Panc1 (cell line): ENCODE data around the gene NOTO. TPM values are rescaled to one million over a fixed set of nuclear protein-coding genes. Genes with fewer than 3 reads are reported as not detected.

Experiments used
- ATAC-seq: fragments of 200-7000 bp; cut with Tn5 transposase; 2 replicates; pipeline ENCODE4 v1.9.1; 2020; ENCODE audit warnings: mild to moderate bottlenecking, moderate library complexity
- BruUV-seq: library from RNA; stranded (reverse); fragments of 400-500 nt; replicated peaks from 2 replicates; lab custom pipeline; 2021; lab: Mats Ljungman, UMichigan
- CTCF ChIA-PET: fragments of 300-600 bp; sonication (Branson Sonifier 250); formaldehyde crosslinking; loops from one replicate; lab custom pipeline; 2022; ENCODE audit warnings: antibody characterized with exemption; lab: Charles Lee
- POLR2A ChIA-PET: fragments of 300-600 bp; sonication (Branson Sonifier 250); formaldehyde crosslinking; loops from one replicate; lab custom pipeline; 2022; ENCODE audit warnings: antibody characterized with exemption; lab: Charles Lee
- DNase-seq: peaks from one replicate; pipeline ENCODE4 v3.0.0-alpha.2; 2010; ENCODE audit warnings: low read depth, low spot score
- H3K27ac ChIP-seq: 2 replicates; pipeline ENCODE4 v1.5.1; 2011; ENCODE audit warnings: mild to moderate bottlenecking, low read length, inconsistent platforms
- H3K27me3 ChIP-seq: fragments of 200-500 bp; sonication (Bioruptor generic); 2 replicates; pipeline ENCODE4 v1.6.0; 2014; ENCODE audit warnings: low read length, inconsistent platforms; ENCODE audit not compliant: control insufficient read depth, insufficient read depth
- H3K36me3 ChIP-seq: fragments of 200-500 bp; sonication (Bioruptor generic); 2 replicates; pipeline ENCODE4 v1.5.1; 2014; ENCODE audit warnings: inconsistent platforms, mild to moderate bottlenecking, low read length, moderate library complexity; ENCODE audit not compliant: control insufficient read depth, insufficient read depth
- H3K4me1 ChIP-seq: 2 replicates; pipeline ENCODE4 v1.5.1; 2011; ENCODE audit warnings: inconsistent platforms, mild to moderate bottlenecking, low read length, moderate library complexity; ENCODE audit not compliant: control insufficient read depth, insufficient read depth
- H3K4me3 ChIP-seq, 2 experiments: 2 replicates each; pipeline ENCODE4 v1.5.1; 2011 to 2012; ENCODE audit warnings: low read depth in 2 of 2, low read length in 2 of 2, mild to moderate bottlenecking in 2 of 2, inconsistent platforms in 1 of 2, moderate library complexity in 1 of 2
- H3K9me3 ChIP-seq: fragments of 200-500 bp; sonication (Bioruptor generic); 2 replicates; pipeline ENCODE4 v1.5.1; 2014; ENCODE audit warnings: low read depth, mild to moderate bottlenecking, inconsistent platforms, low read length, moderate library complexity; ENCODE audit not compliant: control insufficient read depth, insufficient read depth
- POLR2AphosphoS5 ChIP-seq: IDR thresholded peaks from 2 replicates; pipeline ENCODE4 v1.6.1; 2012; ENCODE audit warnings: mild to moderate bottlenecking, low read depth, low read length, moderate library complexity
- REST ChIP-seq, 2 experiments: IDR thresholded peaks; 2 replicates each; pipeline ENCODE4 v1.6.1; 2011 to 2012; ENCODE audit warnings: low read depth in 2 of 2, control low read depth in 1 of 2, low read length in 1 of 2, mild to moderate bottlenecking in 1 of 2, moderate library complexity in 1 of 2; ENCODE audit not compliant: insufficient read depth in 1 of 2
- SIN3A ChIP-seq: IDR thresholded peaks from 2 replicates; pipeline ENCODE4 v1.6.1; 2012; ENCODE audit warnings: low read depth, mild to moderate bottlenecking, low read length, moderate library complexity, borderline replicate concordance; ENCODE audit not compliant: insufficient read depth
- TCF7L2 ChIP-seq: IDR thresholded peaks from 2 replicates; pipeline ENCODE4 v1.6.1; 2011; ENCODE audit warnings: mild to moderate bottlenecking, low read depth, low read length, inconsistent platforms
- in situ Hi-C: cut with HindIII; loops from 2 replicates; pipeline ENCODE4 v1.10.0; 2016; ENCODE audit warnings: low sequenced_read_pairs, low pct_unique_long_range_greater_than_20kb
- intact Hi-C: fragments of 100-400 bp; cut with micrococcal nuclease; formaldehyde crosslinking; loops from one replicate; pipeline ENCODE4 v1.10.0; 2022; ENCODE audit not compliant: unreplicated experiment
- total RNA-seq: library from RNA; stranded (reverse); gene quantifications from one replicate; pipeline ENCODE4 v1.2.1, GENCODE V29; 2021; ENCODE audit not compliant: unreplicated experiment
- TF ChIP-seq, protein P1 (sequence below): fragments of 450-650 bp; IDR thresholded peaks from 2 replicates; pipeline ENCODE4 v1.5.1; 2017; ENCODE audit warnings: mild to moderate bottlenecking

The NOTO gene
- total RNA-seq, 1 experiment from 2014 or later, result 0.08 TPM

- Histone ChIP-seq H3K4me1 (no peaks in the 10 kb centered on the region), H3K27ac (no peak overlapping the region), H3K4me3 (no peak overlapping the region), H3K27me3 (no peaks in the 10 kb centered on the region), H3K36me3 (no peaks in the 10 kb centered on the region), H3K9me3 (no peaks in the 10 kb centered on the region)
- intact Hi-C loops (no loop called here), in situ Hi-C loops (no loop called here)
- ChIA-PET POLR2A (interaction anchor here (1.1 kb wide), 1 partner anchor 37 kb away, joined by 4 read pairs; no protein-coding TSS in a partner anchor), CTCF (no interaction called here)
- ATAC-seq (peak; percentile 28), DNase-seq (no peak)
- TF ChIP-seq TCF7L2 (no peak), SIN3A (no peak), POLR2AphosphoS5 (no peak), REST (IDR thresholded peaks at IDR 0.05; ENCODE audit: insufficient read depth in 1 of 2, low read depth in 2 of 2, low read length in 1 of 2) (no peak)
- TF ChIP-seq, protein P1, sequence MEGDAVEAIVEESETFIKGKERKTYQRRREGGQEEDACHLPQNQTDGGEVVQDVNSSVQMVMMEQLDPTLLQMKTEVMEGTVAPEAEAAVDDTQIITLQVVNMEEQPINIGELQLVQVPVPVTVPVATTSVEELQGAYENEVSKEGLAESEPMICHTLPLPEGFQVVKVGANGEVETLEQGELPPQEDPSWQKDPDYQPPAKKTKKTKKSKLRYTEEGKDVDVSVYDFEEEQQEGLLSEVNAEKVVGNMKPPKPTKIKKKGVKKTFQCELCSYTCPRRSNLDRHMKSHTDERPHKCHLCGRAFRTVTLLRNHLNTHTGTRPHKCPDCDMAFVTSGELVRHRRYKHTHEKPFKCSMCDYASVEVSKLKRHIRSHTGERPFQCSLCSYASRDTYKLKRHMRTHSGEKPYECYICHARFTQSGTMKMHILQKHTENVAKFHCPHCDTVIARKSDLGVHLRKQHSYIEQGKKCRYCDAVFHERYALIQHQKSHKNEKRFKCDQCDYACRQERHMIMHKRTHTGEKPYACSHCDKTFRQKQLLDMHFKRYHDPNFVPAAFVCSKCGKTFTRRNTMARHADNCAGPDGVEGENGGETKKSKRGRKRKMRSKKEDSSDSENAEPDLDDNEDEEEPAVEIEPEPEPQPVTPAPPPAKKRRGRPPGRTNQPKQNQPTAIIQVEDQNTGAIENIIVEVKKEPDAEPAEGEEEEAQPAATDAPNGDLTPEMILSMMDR, result no peak
- BruUV-seq, result no TSS peak
Measured at GRCh38 chr2:73259704-73260337, 57.4 kb downstream of the NOTO start.

- no TSS peak for BruUV-seq
- TF ChIP-seq, protein P1, result peak; percentile 85
- TF ChIP-seq TCF7L2, result no peak
- intact Hi-C loops, result no loop called here
- DNase-seq (no peak), ATAC-seq (peak; percentile 87)
- ChIA-PET CTCF (no interaction called here), POLR2A (interaction anchor here (1.1 kb wide), 1 partner anchor 38 kb away, joined by 4 read pairs; no protein-coding TSS in a partner anchor)
- H3K4me1 ChIP-seq, result no peaks in the 10 kb centered on the region
- H3K9me3 ChIP-seq, result no peaks in the 10 kb centered on the region
- H3K36me3 ChIP-seq, result no peaks in the 10 kb centered on the region
- in situ Hi-C loops, result no loop called here
- no peak overlapping the region for H3K4me3 ChIP-seq
- H3K27me3 ChIP-seq, result no peaks in the 10 kb centered on the region
- H3K27ac ChIP-seq, result no peak overlapping the region
Measured at GRCh38 chr2:73260338-73260984, 58.1 kb downstream of the NOTO start.

Other genes with a start within 250 kb of the NOTO start
- 27.8 TPM for gene SFXN5, start 130.9 kb upstream of the NOTO start, total RNA-seq
- 27.3 TPM for gene RAB11FIP5, start 89.6 kb upstream of the NOTO start, total RNA-seq
- 37.6 TPM for gene SMYD5, start 11.7 kb downstream of the NOTO start, total RNA-seq
- 18.6 TPM for gene PRADC1, start 30.7 kb downstream of the NOTO start, total RNA-seq
- 426 TPM for gene CCT7, start 31.7 kb downstream of the NOTO start, total RNA-seq
- 6.5 TPM for gene FBXO41, start 81.9 kb downstream of the NOTO start, total RNA-seq
- 0.08 TPM for gene EGR4, start 91.0 kb downstream of the NOTO start, total RNA-seq
- gene ALMS1, start 183.3 kb downstream of the NOTO start, total RNA-seq, result 19.5 TPM